SKM-1 treated with dmso at 0.1 percent for 144 hours (cell line): Measurements from ENCODE around the gene STT3A.

ENCODE experiments used
- DNase-seq: peaks from one replicate; lab custom pipeline; 2025; ENCODE audit not compliant: unreplicated experiment; lab: John Stamatoyannopoulos, UW

The STT3A gene

GRCh38 chr11:125587480-125587879 is 5.2 kb upstream of the STT3A start:
- DNase-seq, result no peak

GRCh38 chr11:125588505-125588904 is 4.1 kb upstream of the STT3A start:
- DNase-seq, result no peak

GRCh38 chr11:125591649-125592304 is 875 bp upstream of the STT3A start:
- DNase-seq, result no peak

- DNase-seq, result no peak
These were observed 615 bp downstream of the STT3A start for GRCh38 chr11:125593114-125593820.

- no peak for DNase-seq
These were observed 2.3 kb downstream of the STT3A start for GRCh38 chr11:125594958-125595357.

GRCh38 chr11:125600663-125601062 is 8.0 kb downstream of the STT3A start:
- DNase-seq, result no peak

- DNase-seq, result no peak
These were observed 10.6 kb downstream of the STT3A start for GRCh38 chr11:125603207-125603606.

GRCh38 chr11:125605417-125605816 is 12.8 kb downstream of the STT3A start:
- DNase-seq, result no peak

GRCh38 chr11:125609545-125609944 is 16.9 kb downstream of the STT3A start:
- DNase-seq, result no peak

- no peak for DNase-seq
These were observed 25.7 kb downstream of the STT3A start for GRCh38 chr11:125618383-125618782.

GRCh38 chr11:125621995-125622394 is 29.3 kb downstream of the STT3A start:
- no peak for DNase-seq

- DNase-seq, result no peak
These were observed 30.4 kb downstream of the STT3A start for GRCh38 chr11:125623064-125623463.

GRCh38 chr11:125624756-125625213 is 32.1 kb downstream of the STT3A start, which contains the start of gene CHEK1:
TSS of gene CHEK1 (plus strand) at chr11:125625163. CDS start at chr11:125626769, 1,606 bp downstream.
- no peak for DNase-seq

GRCh38 chr11:125625225-125625629 is 32.6 kb downstream of the STT3A start:
- DNase-seq, result peak; percentile 25

GRCh38 chr11:125625630-125626287 is 33.1 kb downstream of the STT3A start:
- DNase-seq, result peak; percentile 90

- DNase-seq, result peak; percentile 42
These were observed 33.8 kb downstream of the STT3A start for GRCh38 chr11:125626288-125626950.

- DNase-seq, result no peak
These were observed 34.7 kb downstream of the STT3A start for GRCh38 chr11:125627236-125627910.

- no peak for DNase-seq
These were observed 45.2 kb downstream of the STT3A start for GRCh38 chr11:125637840-125638239.

- no peak for DNase-seq
These were observed 45.7 kb downstream of the STT3A start for GRCh38 chr11:125638315-125638714.

GRCh38 chr11:125645871-125646270 is 53.2 kb downstream of the STT3A start:
- no peak for DNase-seq
